ENCODE results near the gene TSPAN13.

TSPAN13 gene

GRCh38 chr7:16739863-16740622, 13.5 kb upstream of the TSPAN13 start:
- Histone ChIP-seq H3K79me2 (ENCODE audit: low read length) (no peaks in the 10 kb centered on the region), H3K36me3 (replicated peaks; ENCODE audit: low read depth, low read length) (no peaks in the 10 kb centered on the region), H3K27ac (ENCODE audit: low read length) (no peak overlapping the region), H3K4me2 (ENCODE audit: low read length) (no peak overlapping the region), H3K27me3 (ENCODE audit: low read depth, low read length) (no peaks in the 10 kb centered on the region), H4K20me1 (ENCODE audit: insufficient read depth, low read length) (no peaks in the 10 kb centered on the region), H3K9me3 (ENCODE audit: insufficient read depth, low read length) (no peaks in the 10 kb centered on the region), H3K4me1 (ENCODE audit: low read length) (no peaks in the 10 kb centered on the region), H3K4me3 (ENCODE audit: low read length) (no peak overlapping the region), H2AFZ (ENCODE audit: low read depth, low read length) (no peak overlapping the region), H3K9ac (ENCODE audit: low read length) (no peak overlapping the region)
- no peak for TF ChIP-seq EZH2phosphoT487 (IDR thresholded peaks at IDR 0.05; ENCODE audit: low read depth)
- TF ChIP-seq CTCF (IDR thresholded peaks at IDR 0.05; ENCODE audit: low read depth, low read length), result no peak

- Histone ChIP-seq H3K9ac (ENCODE audit: low read length) (no peak overlapping the region), H3K4me1 (ENCODE audit: low read length) (no peaks in the 10 kb centered on the region), H3K27ac (ENCODE audit: low read length) (no peak overlapping the region), H3K36me3 (replicated peaks; ENCODE audit: low read depth, low read length) (no peaks in the 10 kb centered on the region), H3K4me3 (ENCODE audit: low read length) (no peak overlapping the region), H3K27me3 (ENCODE audit: low read depth, low read length) (no peaks in the 10 kb centered on the region), H3K9me3 (ENCODE audit: insufficient read depth, low read length) (no peaks in the 10 kb centered on the region), H4K20me1 (ENCODE audit: insufficient read depth, low read length) (no peaks in the 10 kb centered on the region), H3K79me2 (ENCODE audit: low read length) (no peaks in the 10 kb centered on the region), H3K4me2 (ENCODE audit: low read length) (no peak overlapping the region), H2AFZ (ENCODE audit: low read depth, low read length) (no peak overlapping the region)
- TF ChIP-seq CTCF (IDR thresholded peaks at IDR 0.05; ENCODE audit: low read depth, low read length), result no peak
- no peak for TF ChIP-seq EZH2phosphoT487 (IDR thresholded peaks at IDR 0.05; ENCODE audit: low read depth)
These were observed 13.0 kb upstream of the TSPAN13 start for GRCh38 chr7:16740623-16740953.

DNA sequence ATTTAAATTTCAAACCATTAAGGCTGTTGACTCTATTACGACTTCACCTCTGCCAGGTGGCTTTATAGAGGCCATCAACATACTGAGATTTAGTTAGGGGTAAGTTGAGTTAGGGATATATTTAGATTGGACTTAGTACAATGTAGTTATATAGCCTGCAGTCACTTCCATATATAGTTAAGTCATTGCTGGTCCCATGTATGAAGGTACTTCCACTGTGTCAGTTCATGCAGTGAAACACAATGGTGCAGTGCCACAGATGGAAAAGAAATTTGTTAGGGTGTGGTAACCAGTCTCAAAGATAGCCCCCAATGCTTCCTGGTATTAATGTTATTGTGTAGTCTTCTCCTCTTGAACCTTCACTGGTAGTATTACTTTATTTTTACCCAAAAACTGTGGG, 12.6 kb upstream of the TSPAN13 start:
- Histone ChIP-seq H3K4me2 (ENCODE audit: low read length) (no peak overlapping the region), H3K9me3 (ENCODE audit: insufficient read depth, low read length) (no peaks in the 10 kb centered on the region), H3K36me3 (replicated peaks; ENCODE audit: low read depth, low read length) (no peaks in the 10 kb centered on the region), H3K4me1 (ENCODE audit: low read length) (no peaks in the 10 kb centered on the region), H3K4me3 (ENCODE audit: low read length) (no peak overlapping the region), H3K27me3 (ENCODE audit: low read depth, low read length) (no peaks in the 10 kb centered on the region), H3K27ac (ENCODE audit: low read length) (no peak overlapping the region), H4K20me1 (ENCODE audit: insufficient read depth, low read length) (no peaks in the 10 kb centered on the region), H2AFZ (ENCODE audit: low read depth, low read length) (no peak overlapping the region), H3K79me2 (ENCODE audit: low read length) (no peaks in the 10 kb centered on the region), H3K9ac (ENCODE audit: low read length) (no peak overlapping the region)
- TF ChIP-seq CTCF (IDR thresholded peaks at IDR 0.05; ENCODE audit: low read depth, low read length) (no peak), EZH2phosphoT487 (IDR thresholded peaks at IDR 0.05; ENCODE audit: low read depth) (no peak)

DNA sequence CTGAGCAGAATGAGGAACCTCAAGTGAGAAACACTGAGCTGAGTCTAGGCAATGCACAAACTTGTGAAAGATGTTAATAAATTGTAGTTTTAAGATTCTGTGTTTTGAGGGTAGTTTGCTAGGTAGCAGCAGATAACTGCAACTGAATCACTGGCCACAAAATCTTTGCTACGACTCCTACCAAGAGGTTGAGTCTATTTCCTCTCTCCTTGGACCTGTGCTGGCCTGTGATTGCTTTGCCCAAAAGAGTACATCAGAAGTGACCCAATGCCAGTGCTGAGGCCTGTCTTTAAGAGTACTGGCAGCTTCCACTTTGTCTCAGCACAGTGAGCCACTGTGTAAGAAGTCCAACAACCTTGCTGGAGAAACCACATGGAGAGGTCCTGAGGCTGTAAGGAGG, 11.9 kb upstream of the TSPAN13 start:
- no peak for TF ChIP-seq EZH2phosphoT487 (IDR thresholded peaks at IDR 0.05; ENCODE audit: low read depth)
- no peak for TF ChIP-seq CTCF (IDR thresholded peaks at IDR 0.05; ENCODE audit: low read depth, low read length)
- no peaks in the 10 kb centered on the region for H4K20me1 ChIP-seq (ENCODE audit: insufficient read depth, low read length)
- no peaks in the 10 kb centered on the region for H3K9me3 ChIP-seq (ENCODE audit: insufficient read depth, low read length)
- no peaks in the 10 kb centered on the region for H3K79me2 ChIP-seq (ENCODE audit: low read length)
- H3K27ac ChIP-seq (ENCODE audit: low read length), result no peak overlapping the region
- H3K9ac ChIP-seq (ENCODE audit: low read length), result no peak overlapping the region
- no peak overlapping the region for H2AFZ ChIP-seq (ENCODE audit: low read depth, low read length)
- H3K27me3 ChIP-seq (ENCODE audit: low read depth, low read length), result no peaks in the 10 kb centered on the region
- no peak overlapping the region for H3K4me2 ChIP-seq (ENCODE audit: low read length)
- no peak overlapping the region for H3K4me3 ChIP-seq (ENCODE audit: low read length)
- no peaks in the 10 kb centered on the region for H3K4me1 ChIP-seq (ENCODE audit: low read length)
- H3K36me3 ChIP-seq (replicated peaks; ENCODE audit: low read depth, low read length), result no peaks in the 10 kb centered on the region

All from OCI-LY3 (cell line).